Measurements from ENCODE around the gene CFAP45. TPM values are rescaled to one million over a fixed set of nuclear protein-coding genes. Genes with fewer than 3 reads are reported as not detected.

Gene CFAP45
- total and polyA plus RNA-seq, 9 donors, result 0.18 to 0.54 (median 0.43) TPM

DNA sequence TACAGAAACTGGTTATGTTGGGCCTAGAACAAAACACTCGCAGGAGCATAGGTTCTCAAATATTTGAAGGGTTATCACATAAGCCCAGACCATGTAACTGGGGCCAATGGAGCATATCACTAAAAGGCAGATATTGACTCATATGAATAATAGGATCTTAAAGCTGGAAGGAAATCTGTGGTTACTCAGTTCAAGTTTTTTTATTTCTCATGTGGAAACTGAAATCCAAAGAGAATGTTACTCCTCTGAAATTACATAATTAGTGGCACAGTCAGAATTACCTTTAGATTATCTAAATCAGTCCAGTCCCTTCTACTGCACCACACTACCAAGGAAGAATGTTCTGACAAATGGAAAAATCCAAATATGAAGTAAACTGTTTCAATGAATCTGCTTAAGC is 61.2 kb downstream of the CFAP45 start:
- H3K9me3 ChIP-seq (replicated peaks; ENCODE audit: control insufficient read depth, low read depth, low read length), result no peaks in the 10 kb centered on the region
- WGBS (ENCODE audit: insufficient coverage), result no CpG with 5 or more reads among the region's 1 CpG
- H3K4me3 ChIP-seq (ENCODE audit: low read length), result no peak overlapping the region
- no peaks in the 10 kb centered on the region for H3K27me3 ChIP-seq (ENCODE audit: control insufficient read depth, insufficient read depth, low read length)
- no peaks in the 10 kb centered on the region for H3K36me3 ChIP-seq (ENCODE audit: control insufficient read depth, insufficient read depth, low read length)
- peaks cover 8% of the 10 kb centered on the region for H3K4me1 ChIP-seq (ENCODE audit: control insufficient read depth, insufficient read depth, low read length)
- H3K27ac ChIP-seq (ENCODE audit: low read length), result no peak overlapping the region
- no peak for DNase-seq

DNA sequence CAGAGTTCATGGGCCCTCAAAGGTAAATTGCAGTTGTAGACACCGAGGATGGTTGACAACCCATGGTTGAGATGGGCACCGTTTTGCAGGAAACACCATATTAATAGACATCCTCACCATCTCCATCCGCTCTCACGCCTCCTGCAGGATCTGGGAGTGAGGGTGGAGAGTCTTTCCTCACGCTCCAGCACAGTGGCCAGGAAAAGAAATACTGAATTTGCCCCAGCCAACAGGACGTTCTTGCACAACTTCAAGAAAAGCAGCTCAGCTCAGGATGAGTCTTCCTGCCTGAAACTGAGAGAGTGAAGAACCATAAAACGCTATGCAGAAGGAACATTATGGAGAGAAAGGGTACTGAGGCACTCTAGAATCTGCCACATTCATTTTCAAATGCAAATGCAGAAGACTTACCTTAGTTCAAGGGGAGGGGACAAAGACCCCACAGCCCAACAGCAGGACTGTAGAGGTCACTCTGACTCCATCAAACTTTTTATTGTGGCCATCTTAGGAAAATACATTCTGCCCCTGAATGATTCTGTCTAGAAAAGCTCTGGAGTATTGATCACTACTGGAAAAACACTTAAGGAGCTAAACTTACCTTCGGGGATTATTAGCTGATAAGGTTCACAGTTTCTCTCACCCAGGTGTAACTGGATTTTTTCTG is 64.0 kb downstream of the CFAP45 start:
- no peaks in the 10 kb centered on the region for H3K36me3 ChIP-seq (ENCODE audit: control insufficient read depth, insufficient read depth, low read length)
- peak; percentile 18 for DNase-seq
- 60% methylated on average over 1 of the region's 8 CpGs for WGBS (ENCODE audit: insufficient coverage)

GRCh38 chr1:159835356-159835755 is 64.6 kb downstream of the CFAP45 start:
- WGBS (ENCODE audit: insufficient coverage), result 31% methylated on average over 3 of the region's 3 CpGs
- no peak overlapping the region for H3K27ac ChIP-seq (ENCODE audit: low read length)
- no peak overlapping the region for H3K4me3 ChIP-seq (ENCODE audit: low read length)
- DNase-seq, result no peak
- H3K4me1 ChIP-seq (ENCODE audit: control insufficient read depth, insufficient read depth, low read length), result peaks cover 21% of the 10 kb centered on the region
- no peaks in the 10 kb centered on the region for H3K36me3 ChIP-seq (ENCODE audit: control insufficient read depth, insufficient read depth, low read length)
- H3K27me3 ChIP-seq (ENCODE audit: control insufficient read depth, insufficient read depth, low read length), result peaks cover 2% of the 10 kb centered on the region
- H3K9me3 ChIP-seq (replicated peaks; ENCODE audit: control insufficient read depth, low read depth, low read length), result no peaks in the 10 kb centered on the region

More for the DNA sequence above, 64.0 kb downstream of the CFAP45 start:
- Histone ChIP-seq H3K4me1 (ENCODE audit: control insufficient read depth, insufficient read depth, low read length) (peaks cover 16% of the 10 kb centered on the region), H3K27me3 (ENCODE audit: control insufficient read depth, insufficient read depth, low read length) (peaks cover 2% of the 10 kb centered on the region), H3K9me3 (replicated peaks; ENCODE audit: control insufficient read depth, low read depth, low read length) (no peaks in the 10 kb centered on the region), H3K27ac (ENCODE audit: low read length) (no peak overlapping the region), H3K4me3 (ENCODE audit: low read length) (no peak overlapping the region)

DNA sequence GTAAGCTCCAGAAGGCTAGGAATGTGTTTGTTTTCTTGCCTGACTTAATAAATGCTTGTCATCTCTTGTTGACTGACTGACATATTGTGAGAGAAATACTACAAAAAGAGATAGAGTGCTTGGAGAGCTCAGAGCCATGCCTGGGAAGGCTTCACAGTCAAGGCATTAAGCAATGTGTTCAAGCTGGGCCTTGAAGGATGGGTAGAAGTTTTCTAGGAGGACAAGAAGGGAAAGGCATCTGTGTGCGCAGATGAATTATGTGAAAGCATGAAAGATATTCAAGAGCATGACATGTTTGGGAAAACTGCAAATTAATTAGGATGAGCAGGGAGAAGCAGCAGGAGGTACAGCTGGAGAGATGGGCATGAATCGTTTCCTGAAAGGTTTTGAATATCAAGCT is 67.7 kb downstream of the CFAP45 start:
- 83% methylated on average over 2 of the region's 2 CpGs for WGBS (ENCODE audit: insufficient coverage)
- Histone ChIP-seq H3K4me1 (ENCODE audit: control insufficient read depth, insufficient read depth, low read length) (peaks cover 30% of the 10 kb centered on the region), H3K36me3 (ENCODE audit: control insufficient read depth, insufficient read depth, low read length) (no peaks in the 10 kb centered on the region), H3K27ac (ENCODE audit: low read length) (no peak overlapping the region), H3K4me3 (ENCODE audit: low read length) (no peak overlapping the region), H3K27me3 (ENCODE audit: control insufficient read depth, insufficient read depth, low read length) (peaks cover 2% of the 10 kb centered on the region), H3K9me3 (replicated peaks; ENCODE audit: control insufficient read depth, low read depth, low read length) (no peaks in the 10 kb centered on the region)
- DNase-seq, result no peak

GRCh38 chr1:159831412-159832141 is 68.4 kb downstream of the CFAP45 start:
- 21% methylated on average over 4 of the region's 7 CpGs for WGBS (ENCODE audit: insufficient coverage)
- Histone ChIP-seq H3K9me3 (replicated peaks; ENCODE audit: control insufficient read depth, low read depth, low read length) (no peaks in the 10 kb centered on the region), H3K4me3 (ENCODE audit: low read length) (no peak overlapping the region), H3K4me1 (ENCODE audit: control insufficient read depth, insufficient read depth, low read length) (peaks cover 33% of the 10 kb centered on the region), H3K27me3 (ENCODE audit: control insufficient read depth, insufficient read depth, low read length) (peaks cover 2% of the 10 kb centered on the region), H3K27ac (ENCODE audit: low read length) (no peak overlapping the region), H3K36me3 (ENCODE audit: control insufficient read depth, insufficient read depth, low read length) (no peaks in the 10 kb centered on the region)
- DNase-seq, result peak; percentile 18

DNA sequence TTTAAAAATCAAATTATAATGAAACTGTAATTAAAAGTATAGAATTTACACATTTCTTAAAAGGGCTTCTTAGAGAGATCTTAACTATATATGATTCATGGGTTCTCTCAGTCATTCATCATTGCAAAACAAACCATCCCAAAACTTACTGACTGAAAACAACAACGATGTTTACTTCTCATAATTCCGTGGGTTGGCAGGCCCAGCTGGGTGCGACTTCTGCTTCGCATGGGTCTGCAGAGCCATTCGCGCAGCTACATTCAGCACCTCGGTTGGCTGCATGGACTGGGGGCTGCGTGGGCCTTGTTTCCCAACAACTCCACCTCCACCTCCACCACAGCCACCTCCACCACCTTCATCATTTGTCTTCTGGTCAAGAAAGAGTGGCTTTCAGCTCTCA is 69.2 kb downstream of the CFAP45 start:
- DNase-seq, result no peak
- peaks cover 2% of the 10 kb centered on the region for H3K27me3 ChIP-seq (ENCODE audit: control insufficient read depth, insufficient read depth, low read length)
- WGBS (ENCODE audit: insufficient coverage), result 90% methylated on average over 8 of the region's 8 CpGs
- no peak overlapping the region for H3K4me3 ChIP-seq (ENCODE audit: low read length)
- no peak overlapping the region for H3K27ac ChIP-seq (ENCODE audit: low read length)
- no peaks in the 10 kb centered on the region for H3K9me3 ChIP-seq (replicated peaks; ENCODE audit: control insufficient read depth, low read depth, low read length)
- peaks cover 33% of the 10 kb centered on the region for H3K4me1 ChIP-seq (ENCODE audit: control insufficient read depth, insufficient read depth, low read length)
- H3K36me3 ChIP-seq (ENCODE audit: control insufficient read depth, insufficient read depth, low read length), result no peaks in the 10 kb centered on the region

GRCh38 chr1:159829822-159830465 is 70.0 kb downstream of the CFAP45 start:
- DNase-seq, result peak; percentile 81
- 72% methylated on average over 17 of the region's 18 CpGs for WGBS (ENCODE audit: insufficient coverage)

DNA sequence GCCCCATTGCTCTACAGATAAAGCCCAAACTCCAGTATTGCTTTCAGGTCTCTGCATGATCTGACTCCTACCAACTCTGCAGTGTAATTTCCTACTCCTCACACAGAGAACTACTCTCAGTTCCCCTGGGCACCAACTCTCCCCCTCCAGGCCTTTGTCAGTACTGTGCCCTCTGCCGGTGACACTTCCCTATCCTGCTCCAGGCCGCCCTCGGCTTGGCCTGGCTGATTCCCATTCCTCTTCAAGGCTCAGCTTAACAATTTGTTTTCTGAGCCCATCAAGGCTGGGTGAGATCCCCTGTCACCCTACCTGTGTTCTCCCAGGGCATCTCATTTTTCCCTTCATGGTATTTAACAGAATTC is 70.7 kb downstream of the CFAP45 start:
- Histone ChIP-seq H3K4me3 (ENCODE audit: low read length) (no peak overlapping the region), H3K27ac (ENCODE audit: low read length) (no peak overlapping the region), H3K36me3 (ENCODE audit: control insufficient read depth, insufficient read depth, low read length) (no peaks in the 10 kb centered on the region), H3K9me3 (replicated peaks; ENCODE audit: control insufficient read depth, low read depth, low read length) (no peaks in the 10 kb centered on the region), H3K27me3 (ENCODE audit: control insufficient read depth, insufficient read depth, low read length) (peaks cover 4% of the 10 kb centered on the region), H3K4me1 (ENCODE audit: control insufficient read depth, insufficient read depth, low read length) (peaks cover 33% of the 10 kb centered on the region)
- 43% methylated on average over 2 of the region's 3 CpGs for WGBS (ENCODE audit: insufficient coverage)
- peak; percentile 52 for DNase-seq

More at GRCh38 chr1:159829822-159830465, 70.0 kb downstream of the CFAP45 start:
- H3K4me3 ChIP-seq (ENCODE audit: low read length), result no peak overlapping the region
- H3K9me3 ChIP-seq (replicated peaks; ENCODE audit: control insufficient read depth, low read depth, low read length), result no peaks in the 10 kb centered on the region
- peaks cover 33% of the 10 kb centered on the region for H3K4me1 ChIP-seq (ENCODE audit: control insufficient read depth, insufficient read depth, low read length)
- peaks cover 2% of the 10 kb centered on the region for H3K27me3 ChIP-seq (ENCODE audit: control insufficient read depth, insufficient read depth, low read length)
- H3K36me3 ChIP-seq (ENCODE audit: control insufficient read depth, insufficient read depth, low read length), result no peaks in the 10 kb centered on the region
- peak overlapping the region; percentile 24 for H3K27ac ChIP-seq (ENCODE audit: low read length)

DNA sequence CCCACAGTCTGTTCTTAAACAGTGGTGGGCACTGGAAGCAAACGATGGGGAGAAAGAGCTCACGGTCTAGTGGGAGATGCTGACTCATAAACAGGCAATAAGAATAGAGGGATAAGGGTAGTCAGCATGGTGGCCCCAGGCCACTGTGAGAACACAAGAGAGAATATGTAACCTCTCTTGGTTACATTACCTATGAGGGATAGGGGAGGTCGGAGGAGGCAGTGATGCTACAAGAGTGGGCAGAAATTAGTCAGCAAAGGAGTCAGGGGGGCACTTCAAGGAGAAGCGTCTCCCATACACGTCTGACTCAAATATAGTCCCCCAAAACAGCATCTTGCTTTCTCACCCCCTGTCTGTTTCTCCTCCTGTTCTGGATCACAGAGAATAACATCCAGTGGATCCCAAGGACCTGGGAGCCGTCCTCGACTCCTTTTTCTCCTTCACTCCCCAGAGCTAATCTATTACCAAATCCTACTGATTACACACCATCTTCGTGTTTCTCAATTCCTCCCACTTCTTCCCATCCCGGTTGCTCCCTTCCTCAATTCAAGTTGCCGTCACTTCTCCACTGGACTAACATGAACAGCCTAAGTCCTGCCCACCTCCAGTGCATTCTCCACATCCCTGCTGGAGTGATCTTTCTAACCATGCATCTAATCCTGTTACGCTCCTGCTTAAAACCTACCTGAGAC is 71.2 kb downstream of the CFAP45 start:
- Histone ChIP-seq H3K27me3 (ENCODE audit: control insufficient read depth, insufficient read depth, low read length) (peaks cover 5% of the 10 kb centered on the region), H3K4me3 (ENCODE audit: low read length) (no peak overlapping the region), H3K4me1 (ENCODE audit: control insufficient read depth, insufficient read depth, low read length) (peaks cover 33% of the 10 kb centered on the region), H3K9me3 (replicated peaks; ENCODE audit: control insufficient read depth, low read depth, low read length) (no peaks in the 10 kb centered on the region), H3K36me3 (ENCODE audit: control insufficient read depth, insufficient read depth, low read length) (no peaks in the 10 kb centered on the region), H3K27ac (ENCODE audit: low read length) (no peak overlapping the region)
- DNase-seq, result no peak
- 87% methylated on average over 8 of the region's 11 CpGs for WGBS (ENCODE audit: insufficient coverage)

GRCh38 chr1:159828176-159828575 is 71.8 kb downstream of the CFAP45 start:
- Histone ChIP-seq H3K27me3 (ENCODE audit: control insufficient read depth, insufficient read depth, low read length) (peaks cover 4% of the 10 kb centered on the region), H3K4me1 (ENCODE audit: control insufficient read depth, insufficient read depth, low read length) (peaks cover 38% of the 10 kb centered on the region), H3K27ac (ENCODE audit: low read length) (no peak overlapping the region), H3K36me3 (ENCODE audit: control insufficient read depth, insufficient read depth, low read length) (no peaks in the 10 kb centered on the region), H3K9me3 (replicated peaks; ENCODE audit: control insufficient read depth, low read depth, low read length) (no peaks in the 10 kb centered on the region), H3K4me3 (ENCODE audit: low read length) (no peak overlapping the region)
- WGBS (ENCODE audit: insufficient coverage), result 65% methylated on average over 3 of the region's 3 CpGs
- DNase-seq, result no peak
